Measurements from ENCODE around the gene LRP1B.

- TF ChIP-seq CTCF (IDR thresholded peaks at IDR 0.05; ENCODE audit: poor library complexity, severe bottlenecking) (no peak), SMC3 (conservative IDR thresholded peaks at IDR 0.05; ENCODE audit: poor library complexity) (no peak), REST (IDR thresholded peaks at IDR 0.05; ENCODE audit: borderline replicate concordance) (no peak)
These were observed 1237.1 kb downstream of the LRP1B start for GRCh38 chr2:140893685-140894084.

All from neural cell (in vitro differentiated cells).